HL-60 (cell line): ENCODE results near the gene HDAC9.
A peak's percentile ranks its signal among the peaks of the same experiment; 100 is the strongest.

ENCODE experiments used
- DNase-seq, 2 experiments: peaks; one replicate each; pipeline ENCODE4 v3.0.0-alpha.2; 2010 to 2020; ENCODE audit warnings: low read depth in 1 of 2, low spot score in 1 of 2
- H3K27ac ChIP-seq: fragments of 250-450 bp; sonication (Bioruptor Pico); replicated peaks from 2 replicates; pipeline ENCODE4 v1.5.1; 2020; ENCODE audit warnings: mild to moderate bottlenecking, moderate library complexity
- H3K27me3 ChIP-seq: fragments of 250-450 bp; sonication (Bioruptor Pico); 2 replicates; pipeline ENCODE4 v1.5.1; 2021; ENCODE audit warnings: mild to moderate bottlenecking, moderate library complexity; ENCODE audit not compliant: insufficient read depth, poor library complexity, severe bottlenecking
- H3K4me3 ChIP-seq: replicated peaks from 2 replicates; pipeline ENCODE4 v1.5.1; 2011; ENCODE audit warnings: mild to moderate bottlenecking, control low read depth, low read length; ENCODE audit not compliant: insufficient read depth
- CTCF ChIP-seq: IDR thresholded peaks from one replicate; pipeline ENCODE4 v1.5.1; 2011; ENCODE audit warnings: low read length, control low read depth, inconsistent platforms; ENCODE audit not compliant: insufficient read depth
- GABPA ChIP-seq: IDR thresholded peaks from 2 replicates; pipeline ENCODE4 v1.6.1; 2012; ENCODE audit warnings: low read depth
- POLR2AphosphoS5 ChIP-seq: IDR thresholded peaks from 2 replicates; pipeline ENCODE4 v1.6.1; 2012; ENCODE audit warnings: low read depth
- REST ChIP-seq: IDR thresholded peaks from 2 replicates; pipeline ENCODE4 v1.6.1; 2012; ENCODE audit warnings: low read depth; ENCODE audit not compliant: insufficient replicate concordance
- SPI1 ChIP-seq: IDR thresholded peaks from 2 replicates; pipeline ENCODE4 v1.6.1; 2012; ENCODE audit warnings: low read depth, mild to moderate bottlenecking, borderline replicate concordance

The HDAC9 gene

GRCh38 chr7:18656362-18656761 lies 160.8 kb downstream of the HDAC9 start:
- Histone ChIP-seq H3K27ac (no peak overlapping the region), H3K4me3 (no peak overlapping the region), H3K27me3 (no peaks in the 10 kb centered on the region)
- peak in 1 of 2 experiments; percentile 25 for DNase-seq
- TF ChIP-seq POLR2AphosphoS5 = no peak
- TF ChIP-seq GABPA = no peak
- no peak for TF ChIP-seq CTCF
- TF ChIP-seq SPI1 = no peak

GRCh38 chr7:18659746-18660145 lies 164.2 kb downstream of the HDAC9 start:
- no peak for DNase-seq
- TF ChIP-seq GABPA = no peak
- no peak for TF ChIP-seq POLR2AphosphoS5
- no peak for TF ChIP-seq REST
- TF ChIP-seq SPI1 = no peak
- TF ChIP-seq CTCF = no peak
- Histone ChIP-seq H3K27me3 (no peaks in the 10 kb centered on the region), H3K27ac (no peak overlapping the region), H3K4me3 (no peak overlapping the region)

- H3K27ac ChIP-seq = no peak overlapping the region
- TF ChIP-seq CTCF = no peak
- no peak for TF ChIP-seq GABPA
- no peak for TF ChIP-seq SPI1
- no peak for TF ChIP-seq REST
- TF ChIP-seq POLR2AphosphoS5 = no peak
- H3K4me3 ChIP-seq = no peak overlapping the region
- H3K27me3 ChIP-seq = no peaks in the 10 kb centered on the region
- no peak for DNase-seq
Measured at GRCh38 chr7:18663321-18663720, 167.8 kb downstream of the HDAC9 start.

- peak; percentile 66 to 79 for DNase-seq
- Histone ChIP-seq H3K27me3 (no peaks in the 10 kb centered on the region), H3K4me3 (no peak overlapping the region), H3K27ac (no peak overlapping the region)
- TF ChIP-seq SPI1 (no peak), CTCF (peak; percentile 94), GABPA (no peak)
Measured at GRCh38 chr7:18666107-18666728, 170.7 kb downstream of the HDAC9 start.
